Measurements from ENCODE around the gene COL4A2. TPM values are rescaled to one million over a fixed set of nuclear protein-coding genes. Genes with fewer than 3 reads are reported as not detected.

The COL4A2 gene
- total and polyA plus RNA-seq, 2 experiments from 2014 or later, result 146 to 455 TPM

DNA sequence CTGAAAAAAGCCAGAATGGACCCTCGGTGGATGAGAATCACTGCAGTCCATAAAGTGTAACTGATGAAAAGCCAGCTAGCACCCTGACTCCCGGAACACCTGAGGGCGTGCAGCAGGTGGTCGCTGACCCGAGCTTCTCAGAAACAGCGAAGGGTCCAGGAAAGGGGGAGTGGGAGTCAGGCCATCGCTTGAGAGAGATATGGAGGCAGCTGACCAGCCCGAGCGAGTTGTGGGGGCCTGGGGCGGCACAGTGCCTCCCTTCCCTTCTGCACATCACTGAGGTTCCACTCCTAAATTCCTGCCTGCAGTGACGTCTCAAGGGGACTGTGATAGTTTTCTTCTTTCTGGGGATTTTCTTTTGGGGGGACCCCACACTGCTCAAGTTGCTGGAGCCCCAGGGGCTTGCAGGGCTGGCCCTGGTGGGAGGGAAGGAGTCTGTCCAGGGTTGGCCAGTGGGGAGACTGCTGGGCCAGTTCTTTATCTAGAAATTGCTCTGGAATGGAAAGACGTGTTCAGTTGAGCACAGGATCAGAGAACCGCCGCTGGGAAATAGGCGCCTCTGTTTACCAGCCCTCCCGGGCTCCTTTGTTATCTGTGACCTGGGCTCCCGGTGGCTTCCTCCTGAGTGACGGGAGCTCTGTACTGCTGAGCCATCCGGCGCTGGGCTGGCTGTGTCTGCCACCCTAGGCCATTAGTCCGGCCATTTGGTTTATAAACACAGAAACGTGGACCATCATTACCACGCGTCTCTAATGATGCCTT, 183.1 kb downstream of the COL4A2 start:
- Histone ChIP-seq H3K79me2 (ENCODE audit: insufficient read depth) (no peaks in the 10 kb centered on the region), H2AFZ (no peak overlapping the region), H3K27me3 (replicated peaks; ENCODE audit: insufficient read depth) (no peaks in the 10 kb centered on the region), H3K9me3 (ENCODE audit: low read depth) (no peaks in the 10 kb centered on the region), H3K4me1 (ENCODE audit: insufficient read depth) (no peaks in the 10 kb centered on the region), H3K9ac (no peak overlapping the region), H3K4me2 (ENCODE audit: unreplicated experiment) (no peak overlapping the region), H4K20me1 (ENCODE audit: insufficient read depth) (no peaks in the 10 kb centered on the region), H3K4me3 (no peak overlapping the region), H3K9me2 (ENCODE audit: insufficient read depth) (no peaks in the 10 kb centered on the region), H3K27ac (no peak overlapping the region), H3F3A (ENCODE audit: insufficient read depth) (no peaks in the 10 kb centered on the region), H3K36me3 (ENCODE audit: low read depth) (peaks cover 7% of the 10 kb centered on the region; the same call in 1 of the 2 replicates)
- WGBS, 2 experiments (ENCODE audit: low coverage in 1 of 2, low lambda C conversion rate in 2 of 2, missing lambda C conversion rate in 2 of 2), result 88 to 92% methylated on average over 24 of the region's 24 CpGs
- in situ Hi-C loops (cut with MboI), result no loop called here
- DNase-seq, result no peak
- TF ChIP-seq EZH2 (IDR thresholded peaks at IDR 0.05; ENCODE audit: insufficient read depth, poor library complexity, severe bottlenecking) (no peak), EZH2phosphoT487 (IDR thresholded peaks at IDR 0.05; ENCODE audit: insufficient read depth, low read depth) (no peak)

DNA sequence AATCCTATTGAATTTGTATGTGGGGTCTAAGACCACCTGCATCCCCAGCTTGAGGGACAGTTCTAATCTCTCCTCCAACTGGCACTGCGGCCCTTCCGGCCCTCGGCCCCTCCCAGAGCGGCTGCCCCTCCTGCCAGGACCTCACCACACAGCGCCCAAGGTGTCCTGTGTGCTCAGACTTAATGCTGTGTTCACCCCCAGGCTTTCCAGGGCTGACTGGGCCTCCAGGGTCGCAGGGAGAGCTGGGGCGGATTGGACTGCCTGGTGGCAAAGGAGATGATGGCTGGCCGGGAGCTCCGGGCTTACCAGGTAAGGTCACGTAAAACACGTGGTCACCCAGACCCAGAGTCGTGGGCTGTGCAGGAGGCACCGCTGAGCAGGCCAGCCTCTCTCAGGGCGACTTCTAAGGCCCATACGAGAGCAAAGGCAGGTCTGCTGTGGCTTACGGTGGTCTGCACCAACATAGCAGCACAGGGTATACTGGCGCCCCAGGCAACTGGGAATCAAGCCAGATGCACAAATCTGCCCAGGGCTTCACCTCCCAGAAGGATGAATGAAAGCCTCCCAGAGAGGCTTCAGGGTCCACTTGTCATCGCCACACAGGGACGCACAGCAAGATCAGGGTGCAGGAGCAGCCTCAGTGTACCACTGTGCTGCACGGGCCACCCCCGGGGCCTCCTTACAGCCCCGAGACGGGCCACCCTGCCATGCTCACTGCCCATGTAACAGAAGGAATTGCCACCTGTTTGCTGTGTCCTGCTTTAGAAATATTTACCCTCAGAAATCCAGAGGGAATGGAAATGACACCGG, 185.0 kb downstream of the COL4A2 start:
- Histone ChIP-seq H3K9ac (no peak overlapping the region), H3K4me1 (ENCODE audit: insufficient read depth) (no peaks in the 10 kb centered on the region), H3K79me2 (ENCODE audit: insufficient read depth) (no peaks in the 10 kb centered on the region), H4K20me1 (ENCODE audit: insufficient read depth) (no peaks in the 10 kb centered on the region), H3K4me2 (ENCODE audit: unreplicated experiment) (no peak overlapping the region), H3K4me3 (no peak overlapping the region), H3K9me3 (ENCODE audit: low read depth) (no peaks in the 10 kb centered on the region), H3K27me3 (replicated peaks; ENCODE audit: insufficient read depth) (no peaks in the 10 kb centered on the region), H3F3A (ENCODE audit: insufficient read depth) (no peaks in the 10 kb centered on the region), H2AFZ (no peak overlapping the region), H3K36me3 (ENCODE audit: low read depth) (peaks cover 7% of the 10 kb centered on the region; the same call in 1 of the 2 replicates), H3K9me2 (ENCODE audit: insufficient read depth) (no peaks in the 10 kb centered on the region), H3K27ac (no peak overlapping the region)
- 87 to 89% methylated on average over 23 to 24 of the region's 24 CpGs for WGBS, 2 experiments (ENCODE audit: low coverage in 1 of 2, low lambda C conversion rate in 2 of 2, missing lambda C conversion rate in 2 of 2)
- TF ChIP-seq EZH2phosphoT487 (IDR thresholded peaks at IDR 0.05; ENCODE audit: insufficient read depth, low read depth) (no peak), EZH2 (IDR thresholded peaks at IDR 0.05; ENCODE audit: insufficient read depth, poor library complexity, severe bottlenecking) (no peak)
- no peak for DNase-seq
- in situ Hi-C loops (cut with MboI), result no loop called here

DNA sequence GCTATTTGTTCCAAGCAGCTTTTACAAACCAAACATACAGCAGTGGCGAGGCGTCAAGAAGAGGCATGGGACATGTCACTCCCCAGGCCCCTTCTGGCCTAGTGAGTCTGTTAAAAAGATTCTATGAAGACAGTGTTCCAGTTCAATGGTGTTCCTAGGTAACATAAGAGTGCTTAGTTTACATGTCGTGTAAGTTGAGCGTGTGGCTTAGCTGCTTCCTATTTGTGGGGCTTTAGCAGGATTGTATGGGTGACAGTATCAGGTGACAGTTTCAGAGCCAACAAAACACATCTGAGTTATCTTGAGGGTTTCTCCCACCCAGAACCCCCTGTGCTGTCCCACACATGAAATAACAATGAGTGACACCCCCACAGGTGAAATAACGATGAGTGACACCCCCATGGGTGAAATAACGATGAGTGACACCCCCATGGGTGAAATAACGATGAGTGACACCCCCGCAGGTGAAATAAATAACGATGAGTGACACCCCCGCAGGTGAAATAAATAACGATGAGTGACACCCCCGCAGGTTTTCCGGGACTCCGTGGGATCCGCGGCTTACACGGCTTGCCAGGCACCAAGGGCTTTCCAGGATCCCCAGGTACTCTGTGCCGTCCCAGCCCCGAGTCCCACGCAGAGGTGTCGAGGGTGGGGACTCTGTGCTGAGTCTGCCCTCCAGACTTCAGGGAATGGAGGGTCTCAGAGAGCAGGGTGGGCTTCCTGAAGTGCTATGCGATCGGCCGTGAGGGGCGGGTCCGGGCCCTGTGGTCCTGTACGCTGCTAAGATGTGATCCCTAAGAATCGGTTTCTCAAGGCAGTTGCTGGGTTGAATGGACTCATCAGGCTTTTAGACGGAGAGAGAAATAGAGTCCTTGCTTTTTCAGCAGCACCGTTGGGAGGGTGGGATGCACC, 185.9 kb downstream of the COL4A2 start:
- Histone ChIP-seq H3K9me3 (ENCODE audit: low read depth) (no peaks in the 10 kb centered on the region), H4K20me1 (ENCODE audit: insufficient read depth) (no peaks in the 10 kb centered on the region), H3K27me3 (replicated peaks; ENCODE audit: insufficient read depth) (no peaks in the 10 kb centered on the region), H3K36me3 (ENCODE audit: low read depth) (peaks cover 7% of the 10 kb centered on the region; the same call in 1 of the 2 replicates), H3K27ac (no peak overlapping the region), H3K4me3 (no peak overlapping the region), H3F3A (ENCODE audit: insufficient read depth) (no peaks in the 10 kb centered on the region), H3K9me2 (ENCODE audit: insufficient read depth) (no peaks in the 10 kb centered on the region), H3K79me2 (ENCODE audit: insufficient read depth) (no peaks in the 10 kb centered on the region), H3K4me2 (ENCODE audit: unreplicated experiment) (no peak overlapping the region), H3K9ac (no peak overlapping the region), H3K4me1 (ENCODE audit: insufficient read depth) (no peaks in the 10 kb centered on the region), H2AFZ (no peak overlapping the region)
- TF ChIP-seq EZH2phosphoT487 (IDR thresholded peaks at IDR 0.05; ENCODE audit: insufficient read depth, low read depth), result no peak
- TF ChIP-seq EZH2 (IDR thresholded peaks at IDR 0.05; ENCODE audit: insufficient read depth, poor library complexity, severe bottlenecking), result no peak
- in situ Hi-C loops (cut with MboI), result no loop called here
- DNase-seq, result no peak
- 95 to 97% methylated on average over 27 to 29 of the region's 30 CpGs for WGBS, 2 experiments (ENCODE audit: low coverage in 1 of 2, low lambda C conversion rate in 2 of 2, missing lambda C conversion rate in 2 of 2)

DNA sequence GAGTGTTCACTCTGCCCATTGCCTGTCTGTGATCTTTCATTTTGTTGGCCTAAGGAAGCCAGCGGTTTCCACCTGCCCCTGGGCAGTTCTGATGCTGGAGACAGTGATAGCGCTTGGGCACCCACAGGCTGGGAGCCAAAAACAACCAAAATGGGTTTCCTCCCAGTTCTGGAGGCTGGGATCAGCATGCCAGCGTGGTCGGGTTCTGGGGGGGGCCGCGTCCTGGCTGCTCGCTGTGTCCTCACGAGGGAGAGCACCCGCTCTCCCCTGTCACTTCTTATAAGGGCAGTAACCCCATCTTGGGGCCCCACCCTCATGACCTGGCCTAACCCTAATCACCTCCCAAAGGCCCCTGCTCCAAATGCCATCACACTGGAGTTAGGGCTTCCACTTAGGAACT, 186.5 kb downstream of the COL4A2 start:
- no peaks in the 10 kb centered on the region for H3K79me2 ChIP-seq (ENCODE audit: insufficient read depth)
- no peaks in the 10 kb centered on the region for H3K9me3 ChIP-seq (ENCODE audit: low read depth)
- no peak overlapping the region for H3K27ac ChIP-seq
- DNase-seq, result no peak
- H3K4me2 ChIP-seq (ENCODE audit: unreplicated experiment), result no peak overlapping the region
- no peak for TF ChIP-seq EZH2phosphoT487 (IDR thresholded peaks at IDR 0.05; ENCODE audit: insufficient read depth, low read depth)
- H3K4me3 ChIP-seq, result no peak overlapping the region
- H3K9ac ChIP-seq, result no peak overlapping the region
- H3K4me1 ChIP-seq (ENCODE audit: insufficient read depth), result no peaks in the 10 kb centered on the region
- WGBS, 2 experiments (ENCODE audit: low coverage in 1 of 2, low lambda C conversion rate in 2 of 2, missing lambda C conversion rate in 2 of 2), result 82 to 89% methylated on average over 9 of the region's 9 CpGs
- no peak overlapping the region for H2AFZ ChIP-seq
- no peaks in the 10 kb centered on the region for H3K9me2 ChIP-seq (ENCODE audit: insufficient read depth)
- H4K20me1 ChIP-seq (ENCODE audit: insufficient read depth), result no peaks in the 10 kb centered on the region
- H3K36me3 ChIP-seq (ENCODE audit: low read depth), result peaks cover 7% of the 10 kb centered on the region; the same call in 1 of the 2 replicates
- in situ Hi-C loops (cut with MboI), result no loop called here
- no peaks in the 10 kb centered on the region for H3K27me3 ChIP-seq (replicated peaks; ENCODE audit: insufficient read depth)
- no peaks in the 10 kb centered on the region for H3F3A ChIP-seq (ENCODE audit: insufficient read depth)
